Stimulated activated CD4-positive, alpha-beta T cell treated with anti-CD3 and anti-CD28 coated beads, Interleukin-4, amount 100 ng/mL, for 24 hours (primary cell): ENCODE measurements around the gene CAPN8.

Experiments used
- DNase-seq: peaks from one replicate; pipeline ENCODE4 v3.0.0-alpha.2; 2020

Gene CAPN8

DNA sequence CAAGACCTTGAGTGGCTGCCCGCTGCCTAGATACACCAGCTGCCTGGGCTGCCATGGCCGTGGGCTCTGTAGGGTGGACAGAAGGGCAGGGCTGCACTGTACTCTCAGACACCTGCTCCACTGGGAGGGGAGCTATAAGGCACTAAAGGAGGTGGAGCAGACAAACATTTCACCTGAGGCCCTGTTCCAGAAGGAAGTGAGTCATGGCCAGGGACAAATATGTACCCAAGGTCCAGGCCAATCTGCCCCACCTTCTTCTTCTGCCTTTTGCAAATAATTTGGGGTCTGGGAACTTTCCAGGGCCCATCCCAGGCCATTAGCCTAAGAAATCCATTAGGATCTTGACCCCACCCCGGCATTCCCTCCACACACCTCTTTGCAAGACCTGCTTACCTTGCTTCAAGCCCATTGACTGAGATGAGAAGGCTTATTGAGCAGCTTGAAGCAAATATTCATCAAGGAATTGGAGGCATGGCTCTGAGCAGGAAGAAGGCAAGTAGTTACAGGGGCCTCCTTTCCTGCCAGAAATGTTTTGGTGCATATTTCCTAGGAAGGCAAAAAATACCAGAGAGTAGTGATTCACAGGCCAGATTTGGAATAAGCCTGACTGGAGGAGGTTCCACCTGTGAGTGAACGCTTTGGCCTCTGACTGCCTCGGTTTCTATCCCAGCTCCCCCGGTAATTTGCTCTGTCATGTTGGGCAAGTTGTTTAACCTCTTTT is at the start of gene CAPN8:
Gene CAPN8, minus strand, starts transcription at position 110 of the 721 bp plus-strand sequence. Its CDS starts 55 bp downstream, at position 55.
- no peak for DNase-seq

DNA sequence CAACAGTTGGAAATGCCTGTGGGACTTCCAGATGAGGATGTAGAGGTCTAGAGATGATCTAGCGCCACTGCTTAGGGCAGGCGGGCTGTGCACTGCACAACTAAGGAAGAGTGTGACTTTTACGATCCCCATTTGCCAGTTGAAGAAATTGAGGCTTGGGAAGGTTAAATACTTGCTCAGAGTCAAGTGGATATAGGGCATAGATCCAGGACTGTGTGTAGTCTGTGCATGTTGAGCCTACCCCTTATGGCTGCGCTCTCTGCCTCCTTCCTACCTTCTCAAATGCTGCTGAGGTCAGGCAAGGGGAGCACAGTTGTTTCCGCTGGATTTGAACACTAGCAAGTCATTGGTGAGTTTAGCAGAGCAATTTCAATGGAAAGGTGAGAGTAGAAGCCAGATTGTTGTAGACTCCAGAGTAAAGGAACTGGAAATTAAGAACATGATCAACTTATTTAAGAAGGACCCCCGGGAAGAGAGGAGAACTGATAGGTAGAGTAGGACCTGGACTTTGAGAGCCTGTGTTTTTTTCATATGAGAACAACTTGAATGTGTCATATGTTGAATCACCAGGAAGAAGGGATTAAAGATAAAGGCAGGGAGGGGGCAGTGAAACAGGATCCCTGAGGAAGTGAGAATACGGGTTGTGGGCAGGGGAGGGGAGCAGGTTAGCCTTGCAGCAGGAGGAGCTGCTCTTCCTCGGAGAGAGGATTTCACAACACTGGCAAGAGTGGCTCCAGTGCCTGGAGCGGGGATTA is 49.5 kb upstream of the CAPN8 start:
- DNase-seq: no peak

- no peak for DNase-seq
These were observed 48.9 kb upstream of the CAPN8 start for GRCh38 chr1:223714421-223714724.

DNA sequence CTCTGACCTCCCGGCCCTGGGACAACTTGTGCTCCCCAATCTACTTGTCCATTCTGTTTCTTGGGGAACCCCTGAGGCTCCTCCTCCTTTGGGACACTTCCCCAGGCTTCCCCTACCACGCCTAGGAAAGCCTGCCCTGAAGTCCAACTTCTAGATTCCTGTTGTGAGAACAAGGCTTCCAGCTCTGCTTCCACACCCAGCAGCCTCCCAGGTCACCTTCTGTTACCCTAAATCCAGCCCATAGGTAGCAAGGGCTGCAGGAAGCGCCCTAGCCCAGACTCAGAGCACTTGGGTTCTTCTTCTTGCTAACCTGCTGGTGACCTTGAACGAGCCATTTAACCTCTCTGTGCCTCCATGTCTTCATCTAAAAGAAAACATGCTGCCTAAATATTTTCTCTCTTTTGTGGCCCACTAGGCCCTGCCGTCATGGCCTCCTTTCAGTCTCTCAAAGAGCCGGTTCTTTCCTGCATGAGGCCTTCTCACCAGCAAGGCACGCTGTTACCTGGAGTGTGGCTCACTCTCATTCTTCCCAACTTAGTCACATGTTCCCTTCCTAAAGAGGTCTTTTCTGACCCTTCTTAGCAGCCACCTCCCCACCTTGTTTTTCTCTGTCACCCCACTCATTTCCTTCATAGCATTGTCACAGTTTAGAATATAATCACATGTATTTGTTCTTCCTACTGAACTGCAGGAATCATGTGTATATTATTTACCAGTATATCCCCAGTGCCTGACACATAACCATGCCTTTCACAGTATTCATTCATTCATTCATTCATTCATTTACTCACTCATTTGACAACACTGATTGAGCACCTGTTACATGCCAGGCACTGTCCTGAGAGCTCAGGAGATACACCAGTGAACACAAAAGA is 48.3 kb upstream of the CAPN8 start:
- DNase-seq: no peak

GRCh38 chr1:223712850-223713474 is 47.5 kb upstream of the CAPN8 start:
- peak; percentile 41 for DNase-seq

DNA sequence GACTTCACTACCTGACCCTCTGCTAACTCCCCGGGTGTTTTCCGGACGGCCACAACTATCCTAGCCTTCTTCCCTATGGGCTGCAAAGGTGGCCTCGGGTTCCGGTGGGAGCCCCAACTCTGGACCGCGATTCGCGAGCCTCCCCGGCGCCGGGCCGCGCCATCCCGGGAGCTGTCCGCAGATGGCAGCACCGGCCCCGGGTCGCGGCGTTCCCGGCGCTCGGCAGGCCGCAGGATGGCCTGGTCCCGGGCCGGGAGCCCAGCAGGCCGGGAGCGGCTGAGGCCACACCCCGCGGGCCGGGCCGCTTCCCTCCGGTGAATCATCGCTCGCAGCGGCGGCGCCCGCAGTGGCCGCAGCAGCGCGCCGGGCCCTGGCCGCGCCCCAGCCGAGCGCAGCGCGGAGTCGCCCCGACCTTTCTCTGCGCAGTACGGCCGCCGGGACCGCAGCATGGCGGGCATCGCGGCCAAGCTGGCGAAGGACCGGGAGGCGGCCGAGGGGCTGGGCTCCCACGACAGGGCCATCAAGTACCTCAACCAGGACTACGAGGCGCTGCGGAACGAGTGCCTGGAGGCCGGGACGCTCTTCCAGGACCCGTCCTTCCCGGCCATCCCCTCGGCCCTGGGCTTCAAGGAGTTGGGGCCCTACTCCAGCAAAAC is 46.8 kb upstream of the CAPN8 start, which contains the start of gene CAPN2:
Gene CAPN2, plus strand, starts transcription at position 346 of the 656 bp plus-strand sequence. Its CDS starts 102 bp downstream, at position 448.
- DNase-seq: peak; percentile 51

- no peak for DNase-seq
These were observed 46.3 kb upstream of the CAPN8 start for GRCh38 chr1:223711747-223712193.

DNA sequence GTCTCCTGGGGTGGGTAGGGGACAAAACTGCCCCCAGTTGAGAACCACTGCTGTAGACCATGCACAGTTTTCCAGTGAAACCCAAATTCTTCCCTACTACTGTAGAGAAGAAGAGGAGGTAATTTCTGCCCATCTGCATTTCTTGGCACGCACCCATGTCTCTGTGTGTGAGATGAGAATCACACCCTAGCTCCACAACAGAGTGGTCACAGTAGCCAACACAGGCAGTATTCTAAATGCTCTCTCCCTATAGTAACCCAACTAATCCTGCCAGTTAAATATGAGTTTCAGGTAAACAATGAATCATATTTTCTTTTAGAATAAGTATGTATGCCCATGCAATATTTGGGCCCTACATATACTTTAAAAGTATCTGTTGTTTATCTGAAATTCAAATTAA is 45.7 kb upstream of the CAPN8 start:
- DNase-seq: no peak

GRCh38 chr1:223710179-223711133 is 45.0 kb upstream of the CAPN8 start:
- DNase-seq: no peak

DNA sequence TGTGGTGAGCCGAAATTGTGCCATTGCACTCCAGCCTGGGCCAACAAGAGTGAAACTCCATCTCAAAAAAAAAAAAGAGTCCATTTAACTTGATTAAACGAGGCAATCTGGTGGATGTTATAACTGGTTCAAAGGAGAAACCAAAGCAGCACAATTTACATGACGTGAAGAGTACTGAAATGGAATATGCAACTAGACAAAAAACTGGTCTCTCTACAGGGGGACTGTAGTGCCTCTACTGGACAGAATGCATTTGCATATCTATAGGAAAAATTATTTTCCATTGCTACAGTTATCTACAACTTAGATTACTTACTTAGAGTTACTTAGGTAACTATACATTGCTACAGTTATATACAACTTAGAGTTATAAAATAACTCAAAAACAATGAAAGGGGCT is 44.1 kb upstream of the CAPN8 start:
- no peak for DNase-seq

GRCh38 chr1:223708651-223709268 is 43.3 kb upstream of the CAPN8 start:
- DNase-seq: no peak

DNA sequence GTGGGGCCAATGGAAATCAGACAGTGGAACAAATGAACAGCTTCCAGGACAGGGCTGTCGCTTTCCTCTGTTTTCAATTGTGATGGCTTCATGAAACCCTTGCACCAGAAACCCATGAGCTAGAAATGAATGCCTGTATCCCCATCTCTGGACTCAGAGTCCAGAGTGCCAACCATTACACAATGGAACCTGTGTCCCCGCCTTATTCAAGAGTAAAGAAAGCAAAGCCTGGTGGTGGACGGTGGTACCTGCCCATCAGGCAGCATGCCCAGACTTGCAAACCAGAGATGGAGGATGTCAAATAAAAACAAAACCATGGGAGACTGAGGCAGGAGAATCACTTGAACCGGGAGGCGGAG is 42.5 kb upstream of the CAPN8 start:
- no peak for DNase-seq

GRCh38 chr1:223707256-223708000 is 41.9 kb upstream of the CAPN8 start:
- DNase-seq: no peak

DNA sequence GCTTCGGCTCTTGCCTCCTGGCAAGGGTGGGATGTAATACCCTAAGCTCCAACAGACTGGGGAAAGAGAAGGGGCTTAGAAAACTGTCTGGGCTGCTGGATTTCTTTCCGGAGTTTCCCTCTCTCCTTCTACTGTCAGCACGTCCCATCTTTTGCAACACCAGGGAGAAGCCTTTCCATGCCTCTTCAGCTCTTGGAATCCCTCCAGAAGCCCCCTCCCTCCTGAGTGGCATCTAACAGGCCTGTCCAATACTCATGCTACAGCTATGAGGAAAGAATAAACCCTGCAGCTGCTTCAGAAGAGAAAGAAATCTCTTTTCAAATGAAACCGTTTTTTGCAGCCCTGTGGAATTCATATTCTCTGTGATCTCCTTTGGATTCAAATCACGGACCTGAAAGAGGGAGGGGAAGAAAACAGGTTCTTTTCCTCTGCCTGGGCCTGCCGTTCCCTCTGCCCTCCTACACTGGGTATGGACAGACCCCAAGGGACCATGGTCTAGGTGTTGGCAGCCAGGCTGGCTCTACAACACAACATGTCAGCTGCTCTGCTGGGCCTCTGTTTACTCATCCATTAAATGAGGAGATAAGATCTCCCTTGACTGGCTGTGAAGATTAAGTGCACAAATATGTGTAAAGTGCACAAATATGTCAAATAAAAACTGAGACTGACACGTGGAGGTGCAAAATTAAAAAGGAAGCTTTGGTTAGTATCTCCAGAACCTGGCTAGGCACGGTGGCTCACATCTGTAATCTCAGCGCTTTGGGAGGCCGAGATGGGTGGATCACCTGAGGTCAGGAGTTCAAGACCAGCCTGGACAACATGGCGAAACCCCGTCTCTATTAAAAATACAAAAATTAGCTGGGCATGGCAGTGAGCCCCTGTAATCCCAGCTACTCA is 40.8 kb upstream of the CAPN8 start:
- no peak for DNase-seq

DNA sequence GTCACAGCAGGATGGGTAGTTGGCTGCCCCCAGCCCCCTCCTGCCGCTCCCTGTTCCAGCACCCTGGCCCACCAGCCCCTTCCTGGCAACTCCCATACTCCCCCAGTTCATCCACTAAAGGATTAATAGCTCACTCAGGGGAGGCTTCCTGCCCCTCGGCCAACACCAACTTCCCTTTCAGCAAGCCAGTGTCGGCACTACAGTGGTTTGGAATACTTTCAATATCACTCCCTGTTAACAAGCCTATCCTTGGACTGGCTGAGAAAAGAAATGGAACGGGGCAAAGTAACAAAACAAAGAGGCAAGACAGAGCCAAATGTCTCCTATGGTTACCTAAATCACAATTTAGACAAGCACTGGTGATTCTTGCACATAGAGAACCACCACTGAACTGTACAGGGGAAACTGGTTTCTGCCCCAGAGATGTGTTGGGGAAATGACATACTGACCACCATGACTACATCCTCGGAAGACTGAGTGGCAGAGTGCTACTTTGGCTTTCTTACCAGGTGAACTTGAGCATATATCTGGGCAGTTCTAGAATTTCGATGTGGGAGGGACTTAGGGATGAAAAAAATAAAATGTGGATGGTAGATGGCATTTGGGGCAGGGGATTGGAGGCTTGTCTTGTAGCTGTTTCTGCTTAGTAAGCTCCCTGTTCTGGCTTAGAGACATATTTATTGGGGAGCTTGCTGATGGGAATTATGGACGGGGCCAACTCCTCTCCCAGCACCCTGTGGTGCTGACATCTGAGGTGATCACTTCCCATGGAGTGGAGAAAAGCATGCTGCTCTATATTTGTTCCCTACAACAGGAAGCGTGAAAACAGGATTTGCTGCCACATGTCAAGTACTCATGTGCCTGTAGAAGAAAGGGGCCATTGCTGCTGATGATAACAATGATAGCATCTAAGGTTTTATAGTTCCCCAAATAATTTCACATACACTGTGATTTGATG is 39.7 kb upstream of the CAPN8 start:
- no peak for DNase-seq

GRCh38 chr1:223703668-223704013 is 38.1 kb upstream of the CAPN8 start:
- DNase-seq: no peak

- DNase-seq: peak; percentile 27
These were observed 37.5 kb upstream of the CAPN8 start for GRCh38 chr1:223702735-223703667.
